Measurements from ENCODE around the gene CLSTN2. TPM values are rescaled to one million over a fixed set of nuclear protein-coding genes. Genes with fewer than 3 reads are reported as not detected.
A peak's percentile ranks its signal among the peaks of the same experiment; 100 is the strongest.

CLSTN2 gene
- total and polyA plus RNA-seq, 8 donors: 0.31 to 1.1 (median 0.61) TPM

GRCh38 chr3:140273542-140274195, 338.7 kb downstream of the CLSTN2 start:
- H3K4me3 ChIP-seq: no peak overlapping the region
- H3K27ac ChIP-seq: no peak overlapping the region
- ATAC-seq (no peak), DNase-seq (no peak)
- no peaks in the 10 kb centered on the region for H3K27me3 ChIP-seq
- H3K4me1 ChIP-seq: no peaks in the 10 kb centered on the region
- intact Hi-C loops (cut with DNase I): no loop called here
- H3K9me3 ChIP-seq: no peaks in the 10 kb centered on the region
- TF ChIP-seq CTCF (IDR thresholded peaks at IDR 0.05): no peak
- H3K36me3 ChIP-seq: no peaks in the 10 kb centered on the region

- intact Hi-C loops (cut with DNase I): no loop called here
- DNase-seq: no peak
- TF ChIP-seq CTCF (IDR thresholded peaks at IDR 0.05): no peak
Observed at GRCh38 chr3:140274429-140274828, 339.4 kb downstream of the CLSTN2 start.

GRCh38 chr3:140276703-140277102, 341.7 kb downstream of the CLSTN2 start:
- H3K27ac ChIP-seq: no peak overlapping the region
- TF ChIP-seq CTCF (IDR thresholded peaks at IDR 0.05): no peak
- ATAC-seq (peak; percentile 96), DNase-seq (peak in 2 of 4 donors; percentile 35 to 50)
- H3K27me3 ChIP-seq: no peaks in the 10 kb centered on the region
- no peaks in the 10 kb centered on the region for H3K4me1 ChIP-seq
- H3K9me3 ChIP-seq: no peaks in the 10 kb centered on the region
- H3K4me3 ChIP-seq: no peak overlapping the region
- no peaks in the 10 kb centered on the region for H3K36me3 ChIP-seq
- intact Hi-C loops (cut with DNase I): no loop called here

More at GRCh38 chr3:140274429-140274828, 339.4 kb downstream of the CLSTN2 start:
- Histone ChIP-seq H3K27ac (no peak overlapping the region), H3K4me1 (no peaks in the 10 kb centered on the region), H3K36me3 (no peaks in the 10 kb centered on the region), H3K4me3 (no peak overlapping the region), H3K27me3 (no peaks in the 10 kb centered on the region), H3K9me3 (no peaks in the 10 kb centered on the region)
- no peak for ATAC-seq

- no peak for ATAC-seq
- Histone ChIP-seq H3K4me3 (no peak overlapping the region), H3K4me1 (no peaks in the 10 kb centered on the region), H3K27me3 (no peaks in the 10 kb centered on the region), H3K9me3 (no peaks in the 10 kb centered on the region), H3K27ac (no peak overlapping the region), H3K36me3 (no peaks in the 10 kb centered on the region)
- TF ChIP-seq CTCF (IDR thresholded peaks at IDR 0.05): no peak
- intact Hi-C loops (cut with DNase I): no loop called here
- no peak for DNase-seq
Observed at GRCh38 chr3:140277886-140278285, 342.9 kb downstream of the CLSTN2 start.

- no peak for TF ChIP-seq CTCF (IDR thresholded peaks at IDR 0.05)
- Histone ChIP-seq H3K36me3 (no peaks in the 10 kb centered on the region), H3K4me3 (no peak overlapping the region), H3K9me3 (no peaks in the 10 kb centered on the region), H3K27ac (no peak overlapping the region), H3K27me3 (no peaks in the 10 kb centered on the region), H3K4me1 (no peaks in the 10 kb centered on the region)
- ATAC-seq (no peak), DNase-seq (no peak)
- intact Hi-C loops (cut with DNase I): no loop called here
Observed at GRCh38 chr3:140284372-140284771, 349.4 kb downstream of the CLSTN2 start.
